Small intestine (tissue), 7 donors: ENCODE data around the gene LTBP2. TPM values are rescaled to one million over a fixed set of nuclear protein-coding genes. Genes with fewer than 3 reads are reported as not detected.

Experiments used
- DNase-seq, 2 donors: peaks; one replicate each; pipeline versions ENCODE4 v3.0.0 to v3.0.0-alpha.2; 2013
- FAIRE-seq: peaks from 2 replicates; lab custom pipeline; 2012; peaks lifted over from hg19 to GRCh38; lab: Jason Lieb, UNC
- H3K27ac ChIP-seq, 3 donors: one replicate each; pipeline ENCODE4 v1.5.1; 2013; ENCODE audit warnings: low read length in 2 of 3, mild to moderate bottlenecking in 2 of 3, control low read depth in 1 of 3, inconsistent platforms in 1 of 3, low read depth in 1 of 3, moderate library complexity in 1 of 3
- H3K27me3 ChIP-seq, 3 donors: one replicate each; pipeline ENCODE4 v1.6.1; 2013; ENCODE audit warnings: low read length in 3 of 3, inconsistent platforms in 1 of 3; ENCODE audit not compliant: control insufficient read depth in 3 of 3, insufficient read depth in 3 of 3
- H3K36me3 ChIP-seq, 3 donors: one replicate each; pipeline ENCODE4 v1.6.1; 2013; ENCODE audit warnings: low read length in 3 of 3, inconsistent platforms in 1 of 3, low read depth in 1 of 3, mild to moderate bottlenecking in 1 of 3, moderate library complexity in 1 of 3; ENCODE audit not compliant: control insufficient read depth in 3 of 3, insufficient read depth in 2 of 3
- H3K4me1 ChIP-seq, 3 donors: one replicate each; pipeline ENCODE4 v1.6.1; 2013; ENCODE audit warnings: low read length in 2 of 3, inconsistent platforms in 1 of 3, low read depth in 1 of 3, mild to moderate bottlenecking in 1 of 3, moderate library complexity in 1 of 3; ENCODE audit not compliant: control insufficient read depth in 3 of 3, insufficient read depth in 2 of 3
- H3K4me3 ChIP-seq, 3 donors: one replicate each; pipeline ENCODE4 v1.5.1; 2013; ENCODE audit warnings: low read length in 3 of 3, control low read depth in 1 of 3, inconsistent platforms in 1 of 3, low read depth in 1 of 3, mild to moderate bottlenecking in 1 of 3, moderate library complexity in 1 of 3
- H3K9me3 ChIP-seq, 2 donors: one replicate each; pipeline ENCODE4 v1.6.1; 2013; ENCODE audit warnings: low read depth in 1 of 2, low read length in 1 of 2; ENCODE audit not compliant: control insufficient read depth in 2 of 2, insufficient read depth in 1 of 2
- WGBS, 3 donors: extraction: QIAGEN DNeasy Blood & Tissue Kit; methylation state at CpG; one replicate each; pipeline ENCODE4 v1.1.7; 2013; 5-methylcytosine and 5-hydroxymethylcytosine counted together
- polyA plus RNA-seq, 4 donors: library from polyadenylated mRNA; stranded (reverse) in 3 of 4; unstranded in 1 of 4; fragments of 200-250 nt in 3 of 4; fragments of 120-200 nt in 1 of 4; gene quantifications; one replicate each; pipeline versions ENCODE4 v1.2.1 to v1.2.3, GENCODE V29; 2013
- donor health status: healthy with polysubstance abuse.
- donor health status: control.
- donor health status: control.
- donor health status: Bipolar disorder and iron deficiency.
- donor health status: healthy.

Gene LTBP2
- polyA plus RNA-seq, 4 donors = 0.22 to 1.8 (median 1.1) TPM

- no peaks in the 10 kb centered on the region for H3K36me3 ChIP-seq
- FAIRE-seq (no peak), DNase-seq (no peak)
- no peak overlapping the region for H3K4me3 ChIP-seq
- H3K4me1 ChIP-seq = no peaks in the 10 kb centered on the region
- 83 to 85% (median 84%) methylated on average over 10 of the region's 10 CpGs for WGBS, 3 donors
- no peak overlapping the region for H3K27ac ChIP-seq
- H3K27me3 ChIP-seq = peaks cover 0 to 16% (median 0%) of the 10 kb centered on the region in 3 donors
- no peaks in the 10 kb centered on the region for H3K9me3 ChIP-seq
Observed at GRCh38 chr14:74521756-74522155, 90.3 kb downstream of the LTBP2 start.

GRCh38 chr14:74519316-74520074 lies 92.5 kb downstream of the LTBP2 start:
- Histone ChIP-seq H3K27me3 (peaks cover 0 to 6% (median 0%) of the 10 kb centered on the region in 3 donors), H3K9me3 (no peaks in the 10 kb centered on the region), H3K27ac (no peak overlapping the region), H3K4me3 (no peak overlapping the region), H3K36me3 (peaks cover 0 to under 1% (median 0%) of the 10 kb centered on the region in 3 donors), H3K4me1 (no peaks in the 10 kb centered on the region)
- no peak for DNase-seq
- 75 to 82% (median 76%) methylated on average over 6 of the region's 6 CpGs for WGBS, 3 donors
- no peak for FAIRE-seq

GRCh38 chr14:74518221-74518620 lies 93.8 kb downstream of the LTBP2 start:
- H3K27ac ChIP-seq = no peak overlapping the region
- no peak for FAIRE-seq
- WGBS, 3 donors = 75 to 92% (median 87%) methylated on average over 6 of the region's 6 CpGs
- no peak overlapping the region for H3K4me3 ChIP-seq
- no peak for DNase-seq
- H3K9me3 ChIP-seq = no peaks in the 10 kb centered on the region
- no peaks in the 10 kb centered on the region for H3K4me1 ChIP-seq
- peaks cover 0 to 2% (median 0%) of the 10 kb centered on the region in 3 donors for H3K36me3 ChIP-seq
- peaks cover 0 to 3% (median 0%) of the 10 kb centered on the region in 3 donors for H3K27me3 ChIP-seq

GRCh38 chr14:74517731-74518130 lies 94.3 kb downstream of the LTBP2 start:
- FAIRE-seq = no peak
- 72 to 81% (median 79%) methylated on average over 4 of the region's 4 CpGs for WGBS, 3 donors
- Histone ChIP-seq H3K4me1 (no peaks in the 10 kb centered on the region), H3K4me3 (no peak overlapping the region), H3K36me3 (peaks cover 0 to 2% (median 0%) of the 10 kb centered on the region in 3 donors), H3K27ac (no peak overlapping the region), H3K9me3 (no peaks in the 10 kb centered on the region), H3K27me3 (no peaks in the 10 kb centered on the region)
- DNase-seq = no peak

- Histone ChIP-seq H3K9me3 (no peaks in the 10 kb centered on the region), H3K27me3 (peaks cover 0 to 2% (median 0%) of the 10 kb centered on the region in 3 donors), H3K36me3 (peaks cover 0 to 2% (median 0%) of the 10 kb centered on the region in 3 donors), H3K4me3 (no peak overlapping the region), H3K4me1 (no peaks in the 10 kb centered on the region), H3K27ac (no peak overlapping the region)
- FAIRE-seq (no peak), DNase-seq (no peak)
- WGBS, 3 donors = 75 to 85% (median 77%) methylated on average over 12 of the region's 12 CpGs
Observed at GRCh38 chr14:74516451-74517160, 95.4 kb downstream of the LTBP2 start.

GRCh38 chr14:74515891-74516412 lies 96.1 kb downstream of the LTBP2 start:
- Histone ChIP-seq H3K27ac (no peak overlapping the region), H3K9me3 (no peaks in the 10 kb centered on the region), H3K27me3 (peaks cover 0 to 9% (median 0%) of the 10 kb centered on the region in 3 donors), H3K4me3 (no peak overlapping the region), H3K36me3 (peaks cover 0 to 2% (median 0%) of the 10 kb centered on the region in 3 donors), H3K4me1 (no peaks in the 10 kb centered on the region)
- DNase-seq = no peak
- FAIRE-seq = no peak
- WGBS, 3 donors = 78 to 83% (median 79%) methylated on average over 7 to 8 of the region's 8 CpGs

GRCh38 chr14:74514471-74514941 lies 97.5 kb downstream of the LTBP2 start:
- DNase-seq (peak in 1 of 2 donors; percentile 9), FAIRE-seq (no peak)
- WGBS, 3 donors = 31 to 47% (median 41%) methylated on average over 13 of the region's 13 CpGs
- H3K4me1 ChIP-seq = no peaks in the 10 kb centered on the region
- H3K27ac ChIP-seq = peak overlapping the region in 1 of 3 donors; percentile 49
- no peaks in the 10 kb centered on the region for H3K9me3 ChIP-seq
- H3K36me3 ChIP-seq = peaks cover 0 to 2% (median 0%) of the 10 kb centered on the region in 3 donors
- H3K4me3 ChIP-seq = no peak overlapping the region
- H3K27me3 ChIP-seq = peaks cover 0 to 9% (median 0%) of the 10 kb centered on the region in 3 donors
